ENCODE data around the gene SLC43A1.

DNA sequence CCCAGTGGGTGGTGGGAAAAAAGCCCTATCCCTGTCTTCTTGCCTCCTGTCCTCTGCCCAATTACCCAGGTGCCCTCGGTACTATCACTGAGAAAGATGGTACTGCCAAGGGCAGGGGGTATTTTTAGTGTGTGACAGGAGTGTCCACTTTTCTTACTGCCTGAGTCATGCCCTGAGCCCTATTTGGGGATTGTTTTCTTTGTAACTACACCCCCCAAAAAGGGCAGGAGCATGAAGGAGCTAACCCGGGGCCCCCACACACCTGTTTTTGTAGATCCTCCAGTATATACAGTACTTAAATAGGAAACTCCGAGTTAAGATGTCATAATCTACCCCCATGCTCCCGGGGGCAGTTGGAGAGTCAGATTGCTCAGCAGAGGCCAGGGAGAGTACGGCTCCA, 25.7 kb upstream of the SLC43A1 start:
- TF ChIP-seq, protein P1, sequence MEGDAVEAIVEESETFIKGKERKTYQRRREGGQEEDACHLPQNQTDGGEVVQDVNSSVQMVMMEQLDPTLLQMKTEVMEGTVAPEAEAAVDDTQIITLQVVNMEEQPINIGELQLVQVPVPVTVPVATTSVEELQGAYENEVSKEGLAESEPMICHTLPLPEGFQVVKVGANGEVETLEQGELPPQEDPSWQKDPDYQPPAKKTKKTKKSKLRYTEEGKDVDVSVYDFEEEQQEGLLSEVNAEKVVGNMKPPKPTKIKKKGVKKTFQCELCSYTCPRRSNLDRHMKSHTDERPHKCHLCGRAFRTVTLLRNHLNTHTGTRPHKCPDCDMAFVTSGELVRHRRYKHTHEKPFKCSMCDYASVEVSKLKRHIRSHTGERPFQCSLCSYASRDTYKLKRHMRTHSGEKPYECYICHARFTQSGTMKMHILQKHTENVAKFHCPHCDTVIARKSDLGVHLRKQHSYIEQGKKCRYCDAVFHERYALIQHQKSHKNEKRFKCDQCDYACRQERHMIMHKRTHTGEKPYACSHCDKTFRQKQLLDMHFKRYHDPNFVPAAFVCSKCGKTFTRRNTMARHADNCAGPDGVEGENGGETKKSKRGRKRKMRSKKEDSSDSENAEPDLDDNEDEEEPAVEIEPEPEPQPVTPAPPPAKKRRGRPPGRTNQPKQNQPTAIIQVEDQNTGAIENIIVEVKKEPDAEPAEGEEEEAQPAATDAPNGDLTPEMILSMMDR (conservative IDR thresholded peaks at IDR 0.05), result no peak
- TF ChIP-seq ZFX (IDR thresholded peaks at IDR 0.05), result no peak

Data from C4-2B (cell line).